Hematopoietic multipotent progenitor cell (in vitro differentiated cells): ENCODE measurements around the gene PPHLN1. TPM values are rescaled to one million over a fixed set of nuclear protein-coding genes. Genes with fewer than 3 reads are reported as not detected.

Experiments
- DNase-seq, 3 donors: peaks; one replicate each; pipeline ENCODE4 v3.0.0-alpha.2; 2011 to 2015; ENCODE audit warnings: low read depth in 2 of 3, low spot score in 2 of 3
- total RNA-seq: library from RNA; depleted of rRNA; stranded (reverse); fragments of >200 nt; gene quantifications from one replicate; pipeline ENCODE4 v1.2.3, GENCODE V29; 2012

PPHLN1 gene, protein sequence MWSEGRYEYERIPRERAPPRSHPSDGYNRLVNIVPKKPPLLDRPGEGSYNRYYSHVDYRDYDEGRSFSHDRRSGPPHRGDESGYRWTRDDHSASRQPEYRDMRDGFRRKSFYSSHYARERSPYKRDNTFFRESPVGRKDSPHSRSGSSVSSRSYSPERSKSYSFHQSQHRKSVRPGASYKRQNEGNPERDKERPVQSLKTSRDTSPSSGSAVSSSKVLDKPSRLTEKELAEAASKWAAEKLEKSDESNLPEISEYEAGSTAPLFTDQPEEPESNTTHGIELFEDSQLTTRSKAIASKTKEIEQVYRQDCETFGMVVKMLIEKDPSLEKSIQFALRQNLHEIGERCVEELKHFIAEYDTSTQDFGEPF
- 30.7 TPM for total RNA-seq

GRCh38 chr12:42325653-42326474, at the start of gene PPHLN1, which contains the start of gene ZCRB1:
PPHLN1 (plus strand) TSS chr12:42326167; CDS start chr12:42335903, 9,736 bp downstream.
ZCRB1 (minus strand) TSS chr12:42326094; CDS start chr12:42324102, 1,992 bp downstream.
- peak; percentile 49 to 86 (median 84) for DNase-seq

DNA sequence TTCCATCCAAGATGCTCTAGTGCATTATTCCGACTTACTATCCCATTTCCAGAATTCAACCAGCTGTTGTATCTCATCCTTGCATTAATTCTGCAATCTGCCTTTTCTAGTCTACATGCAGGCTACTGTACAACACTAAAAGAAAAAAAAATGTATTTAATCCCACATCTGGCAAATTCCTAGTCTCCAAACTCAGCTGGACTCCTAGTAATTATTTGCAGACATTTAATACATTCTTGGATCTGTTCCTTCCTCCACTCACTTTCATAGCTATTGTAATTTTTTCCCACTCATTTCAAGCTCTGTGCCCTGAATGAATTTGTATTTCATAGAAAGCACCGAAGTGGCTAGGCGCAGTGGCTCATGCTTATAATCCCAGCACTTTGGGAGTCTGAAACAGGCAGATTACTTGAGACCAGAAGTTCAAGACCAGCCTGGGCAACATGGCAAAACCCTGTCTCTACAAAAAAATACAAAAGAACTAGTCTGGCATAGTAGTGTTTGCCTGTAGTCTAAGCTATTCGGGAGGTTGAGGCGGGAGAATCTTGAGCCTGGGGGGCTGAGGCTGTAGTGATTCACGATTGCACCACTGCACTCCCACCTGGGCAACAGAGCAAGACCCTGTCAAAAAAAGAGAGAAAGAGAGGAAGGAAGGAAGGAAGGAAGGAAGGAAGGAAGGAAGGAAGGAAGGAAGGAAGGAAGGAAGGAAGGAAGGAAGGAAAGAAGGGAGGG, 48.4 kb upstream of the PPHLN1 start:
- no peak for DNase-seq

DNA sequence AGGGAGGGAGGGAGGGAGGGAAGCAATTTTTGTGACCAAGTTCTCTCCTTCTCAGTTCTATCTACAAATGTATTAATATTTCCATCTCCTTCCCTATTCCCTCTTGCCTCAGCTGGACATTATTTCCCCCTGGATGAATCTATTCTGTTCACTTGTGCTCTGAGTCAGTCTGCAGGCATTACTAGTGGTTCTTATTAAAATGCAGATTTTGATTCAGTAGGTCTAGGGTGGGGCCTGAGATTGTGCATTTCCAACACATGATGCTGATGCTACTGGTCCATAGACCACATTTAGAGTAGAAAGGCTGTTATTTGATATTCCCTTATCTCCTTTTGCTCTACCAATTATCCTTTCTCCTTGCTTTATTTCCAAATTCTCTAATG, 47.8 kb upstream of the PPHLN1 start:
- DNase-seq: no peak

DNA sequence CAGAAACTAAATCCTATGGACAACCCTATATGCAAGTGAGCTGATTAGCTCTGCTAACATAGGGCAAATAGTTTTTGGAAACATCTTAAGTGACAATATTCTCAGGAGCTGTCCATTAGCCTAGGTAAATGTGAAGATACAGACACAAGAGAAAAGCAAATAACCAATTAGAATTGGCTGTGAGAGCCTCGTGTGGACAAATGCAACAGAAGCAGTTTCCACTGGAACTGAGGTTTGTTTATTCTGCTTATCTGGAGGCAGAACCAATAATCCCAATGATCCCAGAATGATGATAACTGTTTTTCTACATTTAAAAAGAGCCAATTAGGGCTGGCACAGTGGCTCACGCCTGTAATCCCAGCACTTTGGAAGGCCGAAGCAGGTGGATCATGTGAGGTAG, 44.7 kb upstream of the PPHLN1 start:
- DNase-seq: no peak

DNA sequence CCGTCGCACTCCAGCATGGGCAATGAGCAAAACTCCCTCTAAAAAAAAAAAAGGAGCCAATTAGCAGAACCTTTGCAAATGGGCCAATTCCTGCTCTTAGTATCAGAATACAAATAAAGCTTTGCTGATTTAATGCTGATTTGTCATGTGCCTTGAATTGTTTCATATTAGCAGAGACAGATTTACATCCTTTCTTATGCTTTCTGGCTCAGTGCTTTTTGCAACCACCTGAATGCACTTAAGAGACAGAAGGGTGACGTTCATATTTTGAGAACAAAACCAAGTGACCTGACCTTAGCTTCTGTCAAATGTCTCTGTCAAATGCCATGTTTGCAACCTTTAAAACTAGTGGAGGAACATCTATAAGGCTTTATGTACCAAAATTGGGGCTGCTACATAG, 44.1 kb upstream of the PPHLN1 start:
- no peak for DNase-seq

- DNase-seq: no peak
These were observed 43.7 kb upstream of the PPHLN1 start for GRCh38 chr12:42282294-42282693.

GRCh38 chr12:42283739-42284138, 42.2 kb upstream of the PPHLN1 start:
- DNase-seq: peak in 1 of 3 donors; percentile 5

- DNase-seq: peak in 2 of 3 donors; percentile 24 to 59
These were observed 41.8 kb upstream of the PPHLN1 start for GRCh38 chr12:42284157-42284556.

DNA sequence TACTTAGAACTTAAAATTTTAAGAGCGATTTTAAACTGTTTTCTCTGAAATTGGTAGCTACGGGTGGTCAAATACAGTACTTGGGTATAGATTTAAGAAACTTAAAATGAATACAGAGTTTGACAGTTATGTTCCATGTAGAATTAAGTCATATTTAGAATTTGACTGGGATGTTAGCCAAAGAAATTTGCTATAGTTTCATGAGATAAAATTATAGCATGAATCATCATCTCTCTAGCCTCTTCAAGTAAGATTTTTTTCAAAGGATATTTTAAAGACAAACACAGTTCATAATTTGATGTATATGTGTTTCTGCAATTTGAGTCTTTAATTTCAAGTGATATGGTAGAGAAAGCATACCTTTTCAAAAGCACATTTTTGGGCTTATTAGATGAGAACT, 41.1 kb upstream of the PPHLN1 start:
- DNase-seq: no peak

GRCh38 chr12:42285431-42285830, 40.5 kb upstream of the PPHLN1 start:
- DNase-seq: no peak

- DNase-seq: no peak
These were observed 39.2 kb upstream of the PPHLN1 start for GRCh38 chr12:42286741-42287140.

DNA sequence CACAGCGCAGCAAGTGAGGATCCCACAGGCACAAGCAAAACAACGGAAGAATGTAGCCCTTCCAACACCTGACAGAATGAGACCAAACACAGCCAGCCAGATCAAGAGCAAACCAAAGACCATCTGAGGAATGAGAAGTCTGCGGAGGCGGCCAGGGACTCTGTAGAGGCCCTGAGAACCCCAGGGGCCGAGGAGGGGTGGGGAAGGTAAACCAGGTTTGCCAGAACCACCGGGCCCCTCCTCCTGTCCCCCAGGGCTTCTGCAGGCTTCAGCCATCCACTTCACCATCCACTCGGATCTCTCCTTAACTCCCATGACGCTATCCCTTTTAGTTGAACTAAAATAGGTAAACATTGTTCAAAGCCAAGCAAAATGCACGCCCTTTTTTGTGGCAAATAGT, 37.4 kb upstream of the PPHLN1 start:
- no peak for DNase-seq

- DNase-seq: no peak
These were observed 34.3 kb upstream of the PPHLN1 start for GRCh38 chr12:42291680-42292079.

DNA sequence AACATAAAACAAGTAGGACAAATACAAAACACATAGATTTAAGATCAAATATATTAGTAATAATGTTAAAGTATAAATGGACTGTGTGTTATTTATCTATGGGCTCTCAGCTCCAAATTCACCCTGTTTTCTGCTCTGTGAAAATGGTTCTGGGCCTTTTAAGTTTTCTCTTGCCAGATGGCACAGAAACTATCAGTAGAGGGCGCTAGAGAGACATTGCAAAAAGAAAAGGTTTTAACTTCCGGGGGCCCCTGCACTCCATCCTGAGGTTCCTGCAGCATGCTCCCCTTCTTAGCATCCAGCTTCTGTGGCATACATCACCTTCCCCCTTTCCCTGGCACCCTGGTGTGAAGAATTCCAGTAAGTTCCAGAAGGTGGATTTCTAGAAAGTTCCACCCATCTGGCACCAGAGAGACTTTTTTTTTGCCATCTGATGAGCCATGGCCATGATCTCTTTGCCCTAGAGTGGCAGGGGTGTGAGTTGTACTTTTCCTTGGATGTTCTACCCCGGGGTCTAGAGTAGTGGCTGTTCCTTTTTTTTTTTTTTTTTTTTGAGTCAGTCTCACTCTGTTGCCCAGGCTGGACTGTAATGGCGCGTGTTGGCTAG, 29.4 kb upstream of the PPHLN1 start:
- DNase-seq: peak in 2 of 3 donors; percentile 9 to 24

GRCh38 chr12:42298887-42299286, 27.1 kb upstream of the PPHLN1 start:
- DNase-seq: no peak

- DNase-seq: peak in 2 of 3 donors; percentile 10 to 33
These were observed 26.3 kb upstream of the PPHLN1 start for GRCh38 chr12:42299392-42300308.

DNA sequence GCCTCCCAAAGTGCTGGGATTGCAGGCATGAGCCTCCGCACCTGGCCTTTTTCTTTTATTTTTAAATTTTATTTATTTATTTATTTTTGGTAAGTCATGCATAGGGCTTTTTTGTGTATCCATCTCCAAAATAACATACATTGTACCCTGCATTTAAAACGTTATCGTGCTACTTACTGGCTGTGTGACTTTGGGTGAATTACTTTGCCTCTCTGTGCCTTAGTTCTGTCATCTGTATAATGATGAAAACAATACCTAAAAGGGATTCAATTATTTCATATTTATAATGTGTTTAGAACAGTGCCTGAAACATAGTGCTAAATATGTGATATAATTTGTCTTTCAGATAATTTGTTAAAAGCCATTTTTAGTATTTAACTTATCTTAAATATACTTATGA, 19.7 kb upstream of the PPHLN1 start:
- DNase-seq: no peak

DNA sequence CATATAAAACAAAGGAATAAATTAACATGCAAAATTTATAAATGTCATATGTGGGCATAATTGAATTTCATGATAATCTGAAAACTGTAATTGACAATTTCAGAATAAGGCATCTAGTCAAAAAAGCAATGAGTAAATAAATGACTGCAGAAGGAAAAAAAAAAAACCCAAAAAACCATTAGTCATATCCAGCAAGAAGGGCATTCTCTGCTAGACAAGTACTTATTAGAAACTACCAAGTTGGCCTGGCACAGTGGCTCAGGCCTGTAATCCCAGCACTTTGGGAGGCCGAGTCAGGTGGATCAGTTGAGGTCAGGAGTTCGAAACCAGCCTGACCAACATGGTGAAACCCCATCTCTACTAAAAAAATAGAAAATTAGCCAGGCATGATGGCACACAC, 17.6 kb upstream of the PPHLN1 start:
- DNase-seq: no peak

GRCh38 chr12:42309996-42310395, 16.0 kb upstream of the PPHLN1 start:
- no peak for DNase-seq

DNA sequence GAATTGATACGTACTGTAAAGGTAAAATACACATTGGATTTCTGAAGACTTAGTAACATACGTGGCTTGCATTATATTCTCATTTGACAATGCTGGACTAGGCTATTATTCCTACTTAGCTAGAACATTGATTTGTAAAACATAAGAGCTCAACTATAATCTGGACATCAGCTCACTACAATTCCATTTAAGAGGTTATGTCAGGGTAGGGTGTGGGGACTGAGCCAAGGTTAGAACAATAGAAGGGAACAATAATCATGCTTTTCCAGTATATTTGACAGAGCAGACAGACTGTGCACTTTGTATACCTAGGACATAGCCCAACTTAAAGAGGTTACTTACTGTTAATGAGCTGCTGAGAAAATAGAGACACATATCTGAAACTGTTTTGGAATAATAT, 10.9 kb upstream of the PPHLN1 start:
- DNase-seq: no peak
